ENCODE results near the gene FBL. TPM values are rescaled to one million over a fixed set of nuclear protein-coding genes. Genes with fewer than 3 reads are reported as not detected.

FBL gene
- total and polyA plus RNA-seq, 2 of the 8 experiments (the other 6 are each of a cell fraction or from before 2014, with no cell fraction given), result 790 to 1,361 TPM

GRCh38 chr19:39865186-39865585, 19.0 kb upstream of the FBL start (continued):
- TF ChIP-seq KDM5A (IDR thresholded peaks at IDR 0.05; ENCODE audit: low read length), result no peak
